Endodermal cell (in vitro differentiated cells): ENCODE results near the gene PCSK2. TPM values are rescaled to one million over a fixed set of nuclear protein-coding genes. Genes with fewer than 3 reads are reported as not detected.

ENCODE experiments used
- DNase-seq: peaks from one replicate; pipeline ENCODE4 v3.0.0-alpha.2; 2017
- H3K27ac ChIP-seq: 2 replicates; pipeline ENCODE4 v1.5.1; 2013; ENCODE audit warnings: mild to moderate bottlenecking, low read depth, low read length, moderate library complexity
- H3K27me3 ChIP-seq: 2 replicates; pipeline ENCODE4 v1.6.1; 2013; ENCODE audit warnings: mild to moderate bottlenecking, low read length, moderate library complexity; ENCODE audit not compliant: insufficient read depth, control insufficient read depth, poor library complexity, severe bottlenecking
- H3K36me3 ChIP-seq: 2 replicates; pipeline ENCODE4 v1.7.0; 2013; ENCODE audit warnings: mild to moderate bottlenecking, low read length, moderate library complexity; ENCODE audit not compliant: control insufficient read depth, insufficient read depth
- H3K4me1 ChIP-seq: one replicate; pipeline ENCODE4 v1.7.0; 2013; ENCODE audit warnings: low read length; ENCODE audit not compliant: control insufficient read depth, insufficient read depth
- H3K4me3 ChIP-seq: 2 replicates; pipeline ENCODE4 v1.5.1; 2013; ENCODE audit warnings: mild to moderate bottlenecking, low read length, moderate library complexity
- H3K9ac ChIP-seq: 2 replicates; pipeline ENCODE4 v1.6.1; 2013; ENCODE audit warnings: mild to moderate bottlenecking, low read length, moderate library complexity; ENCODE audit not compliant: poor library complexity, severe bottlenecking; ENCODE audit errors: extremely low read depth
- H3K9me3 ChIP-seq: 2 replicates; pipeline ENCODE4 v1.6.1; 2013; ENCODE audit warnings: mild to moderate bottlenecking, low read length, moderate library complexity; ENCODE audit not compliant: control insufficient read depth
- H3K27ac Mint-ChIP-seq: 2 replicates; pipeline ENCODE4 v1.8.0; 2020; ENCODE audit warnings: mixed read lengths
- H3K27me3 Mint-ChIP-seq: 2 replicates; pipeline ENCODE4 v1.8.0; 2021; ENCODE audit warnings: mild to moderate bottlenecking, mixed read lengths; ENCODE audit not compliant: insufficient read depth
- H3K36me3 Mint-ChIP-seq: 2 replicates; pipeline ENCODE4 v1.8.0; 2020; ENCODE audit warnings: low read depth, mixed read lengths
- H3K4me1 Mint-ChIP-seq: 2 replicates; pipeline ENCODE4 v1.8.0; 2020; ENCODE audit warnings: mixed read lengths
- H3K4me3 Mint-ChIP-seq: 2 replicates; pipeline ENCODE4 v1.8.0; 2020; ENCODE audit warnings: mild to moderate bottlenecking, moderate library complexity, mixed read lengths
- H3K9me3 Mint-ChIP-seq: 2 replicates; pipeline ENCODE4 v1.8.0; 2020; ENCODE audit warnings: mild to moderate bottlenecking, mixed read lengths
- WGBS, 2 experiments: methylation state at CpG; one replicate each; pipeline versions ENCODE4 v1.1.5 to v1.1.7; 2013; ENCODE audit warnings: missing lambda C conversion rate in 2 of 2, mixed read lengths in 1 of 2; ENCODE audit not compliant: insufficient coverage in 1 of 2, insufficient read length in 1 of 2; 5-methylcytosine and 5-hydroxymethylcytosine counted together
- total RNA-seq, 2 donors: library from RNA; stranded (reverse); fragmentation: NEBNext Ultra II Directional in 1 of 2; extraction: Animal tissue kit (Norgen Biotek cat#: 25700) in 1 of 2; gene quantifications; 2 replicates in 1 of 2; 3 replicates in 1 of 2; pipeline ENCODE4 v1.2.1, GENCODE V29; 2021
- TF ChIP-seq, protein P1 (sequence below): fragments of 200-600 bp; sonication (generic); conservative IDR thresholded peaks from 2 replicates; pipeline ENCODE4 v1.5.0; 2021; ENCODE audit warnings: antibody characterized with exemption, mild to moderate bottlenecking

PCSK2 gene
- total RNA-seq, 2 donors from 2014 or later, result 3.0 to 4.8 TPM

DNA sequence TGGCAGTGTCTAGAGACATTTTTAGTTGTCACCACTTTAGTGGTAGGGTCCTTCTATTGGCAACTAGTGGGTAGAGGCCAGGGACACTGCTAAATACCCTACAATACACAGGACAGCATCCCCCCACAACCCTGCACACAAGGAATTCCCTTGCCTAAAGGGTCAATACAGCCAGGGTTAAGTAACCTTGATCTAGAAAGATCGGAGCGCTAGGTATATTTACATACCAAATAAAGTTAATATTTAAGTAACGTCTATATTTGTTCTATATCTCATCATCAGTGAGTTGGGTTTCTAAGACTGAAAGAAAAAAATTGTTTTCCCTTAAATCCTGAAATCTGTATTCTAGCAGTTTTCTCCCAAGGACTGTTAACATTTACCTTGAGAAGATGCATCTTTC lies 288.2 kb downstream of the PCSK2 start:
- Histone ChIP-seq H3K9me3 (no peaks in the 10 kb centered on the region), H3K4me3 (no peak overlapping the region), H3K27ac (no peak overlapping the region), H3K36me3 (no peaks in the 10 kb centered on the region), H3K27me3 (no peaks in the 10 kb centered on the region), H3K4me1 (no peaks in the 10 kb centered on the region), H3K9ac (no peak overlapping the region)
- H3K36me3 Mint-ChIP-seq, result peaks cover 8% of the 10 kb centered on the region
- H3K9me3 Mint-ChIP-seq, result no peaks in the 10 kb centered on the region
- TF ChIP-seq, protein P1, sequence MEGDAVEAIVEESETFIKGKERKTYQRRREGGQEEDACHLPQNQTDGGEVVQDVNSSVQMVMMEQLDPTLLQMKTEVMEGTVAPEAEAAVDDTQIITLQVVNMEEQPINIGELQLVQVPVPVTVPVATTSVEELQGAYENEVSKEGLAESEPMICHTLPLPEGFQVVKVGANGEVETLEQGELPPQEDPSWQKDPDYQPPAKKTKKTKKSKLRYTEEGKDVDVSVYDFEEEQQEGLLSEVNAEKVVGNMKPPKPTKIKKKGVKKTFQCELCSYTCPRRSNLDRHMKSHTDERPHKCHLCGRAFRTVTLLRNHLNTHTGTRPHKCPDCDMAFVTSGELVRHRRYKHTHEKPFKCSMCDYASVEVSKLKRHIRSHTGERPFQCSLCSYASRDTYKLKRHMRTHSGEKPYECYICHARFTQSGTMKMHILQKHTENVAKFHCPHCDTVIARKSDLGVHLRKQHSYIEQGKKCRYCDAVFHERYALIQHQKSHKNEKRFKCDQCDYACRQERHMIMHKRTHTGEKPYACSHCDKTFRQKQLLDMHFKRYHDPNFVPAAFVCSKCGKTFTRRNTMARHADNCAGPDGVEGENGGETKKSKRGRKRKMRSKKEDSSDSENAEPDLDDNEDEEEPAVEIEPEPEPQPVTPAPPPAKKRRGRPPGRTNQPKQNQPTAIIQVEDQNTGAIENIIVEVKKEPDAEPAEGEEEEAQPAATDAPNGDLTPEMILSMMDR, result no peak
- no peaks in the 10 kb centered on the region for H3K4me1 Mint-ChIP-seq
- H3K27me3 Mint-ChIP-seq, result no peaks in the 10 kb centered on the region
- WGBS, 2 experiments, result 100% methylated on average over 2 of the region's 3 CpGs; no CpG with 5 or more reads in 1 of the 2 experiments
- no peak for DNase-seq
- H3K27ac Mint-ChIP-seq, result no peak overlapping the region
- H3K4me3 Mint-ChIP-seq, result no peak overlapping the region

DNA sequence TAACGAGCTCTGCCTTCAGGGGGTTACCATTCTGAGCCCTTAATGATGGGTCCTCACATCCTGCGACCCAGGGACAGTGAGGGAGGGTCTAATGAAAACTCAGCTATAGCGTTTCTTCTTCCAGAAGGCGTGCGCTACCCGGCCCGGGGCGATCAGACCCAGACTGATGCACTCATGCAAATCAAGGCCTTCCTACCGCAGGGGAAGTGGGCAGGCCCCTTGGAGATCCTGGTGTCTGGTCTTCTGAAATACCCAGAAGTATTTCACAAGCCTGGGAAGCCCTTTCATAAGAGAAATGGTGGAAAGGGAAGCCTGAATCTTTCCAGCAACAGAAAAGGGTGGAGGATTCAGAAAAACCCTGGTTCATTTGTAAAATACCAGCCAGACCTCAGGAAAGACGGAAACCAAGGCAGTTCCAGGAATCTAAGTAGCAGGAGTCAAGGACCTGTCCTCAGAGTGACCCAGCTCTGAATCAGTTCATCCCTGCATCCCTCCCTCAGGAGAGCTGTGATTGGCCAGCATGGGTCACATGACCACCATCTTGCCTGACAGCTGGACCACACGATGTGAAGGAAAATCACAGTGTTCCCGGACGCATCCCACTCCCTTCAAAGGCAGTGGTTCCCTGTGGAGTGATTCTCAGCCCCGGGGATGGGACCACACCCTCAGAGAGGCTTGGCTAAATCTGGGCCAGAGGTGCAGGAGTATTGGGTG lies 291.7 kb downstream of the PCSK2 start:
- no peaks in the 10 kb centered on the region for H3K27me3 Mint-ChIP-seq
- peak; percentile 77 for DNase-seq
- H3K36me3 ChIP-seq, result no peaks in the 10 kb centered on the region
- H3K27me3 ChIP-seq, result no peaks in the 10 kb centered on the region
- no peaks in the 10 kb centered on the region for H3K9me3 ChIP-seq
- no peak overlapping the region for H3K9ac ChIP-seq
- WGBS, 2 experiments, result 86 to 96% methylated on average over 13 to 14 of the region's 14 CpGs
- peaks cover 3% of the 10 kb centered on the region for H3K4me1 Mint-ChIP-seq
- no peak overlapping the region for H3K27ac Mint-ChIP-seq
- H3K36me3 Mint-ChIP-seq, result peaks cover 5% of the 10 kb centered on the region
- H3K4me3 Mint-ChIP-seq, result no peak overlapping the region
- H3K4me3 ChIP-seq, result no peak overlapping the region
- H3K9me3 Mint-ChIP-seq, result no peaks in the 10 kb centered on the region
- H3K4me1 ChIP-seq, result no peaks in the 10 kb centered on the region
- TF ChIP-seq, protein P1, result no peak
- H3K27ac ChIP-seq, result no peak overlapping the region

DNA sequence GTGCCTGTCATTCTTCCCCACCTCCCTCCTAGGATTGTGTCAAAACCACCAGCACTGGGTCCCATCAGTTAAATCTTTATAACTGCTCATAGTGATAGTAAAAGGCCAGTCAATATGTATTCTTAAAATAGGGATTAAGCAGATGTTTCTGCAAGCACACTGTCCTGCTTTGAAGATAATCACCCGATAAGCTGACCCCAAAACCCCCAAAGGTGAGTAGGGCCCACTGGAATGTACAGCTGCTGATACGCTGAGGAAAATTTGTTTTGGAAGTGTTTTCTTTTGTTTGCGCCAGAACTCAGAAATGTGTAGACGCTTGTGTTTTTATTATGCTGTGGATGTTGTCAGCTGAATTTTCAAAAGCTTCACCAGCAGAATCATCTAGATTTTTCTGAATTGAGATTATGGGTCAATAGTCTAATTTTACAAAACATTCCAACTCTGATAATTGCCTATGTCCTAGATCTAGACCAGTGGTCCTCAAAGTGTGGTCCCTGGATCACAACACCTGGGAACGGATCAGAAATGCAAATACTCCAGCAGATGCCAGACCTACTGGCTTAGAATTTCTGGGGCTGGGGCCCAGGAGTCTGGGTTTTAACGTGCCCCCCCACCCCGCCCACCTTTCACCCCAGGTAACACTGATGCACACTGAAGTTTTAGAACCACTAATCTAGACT lies 292.9 kb downstream of the PCSK2 start:
- Histone ChIP-seq H3K27ac (no peak overlapping the region), H3K4me1 (no peaks in the 10 kb centered on the region), H3K36me3 (no peaks in the 10 kb centered on the region), H3K9ac (no peak overlapping the region), H3K4me3 (no peak overlapping the region), H3K27me3 (no peaks in the 10 kb centered on the region), H3K9me3 (no peaks in the 10 kb centered on the region)
- TF ChIP-seq, protein P1, result no peak
- H3K36me3 Mint-ChIP-seq, result peaks cover 5% of the 10 kb centered on the region
- H3K9me3 Mint-ChIP-seq, result no peaks in the 10 kb centered on the region
- H3K4me1 Mint-ChIP-seq, result peaks cover 3% of the 10 kb centered on the region
- WGBS, 2 experiments, result 90 to 94% methylated on average over 2 to 7 of the region's 7 CpGs
- no peak overlapping the region for H3K4me3 Mint-ChIP-seq
- DNase-seq, result no peak
- H3K27me3 Mint-ChIP-seq, result no peaks in the 10 kb centered on the region
- H3K27ac Mint-ChIP-seq, result no peak overlapping the region
